ENCODE data around the gene RASSF7.

Gene RASSF7

DNA sequence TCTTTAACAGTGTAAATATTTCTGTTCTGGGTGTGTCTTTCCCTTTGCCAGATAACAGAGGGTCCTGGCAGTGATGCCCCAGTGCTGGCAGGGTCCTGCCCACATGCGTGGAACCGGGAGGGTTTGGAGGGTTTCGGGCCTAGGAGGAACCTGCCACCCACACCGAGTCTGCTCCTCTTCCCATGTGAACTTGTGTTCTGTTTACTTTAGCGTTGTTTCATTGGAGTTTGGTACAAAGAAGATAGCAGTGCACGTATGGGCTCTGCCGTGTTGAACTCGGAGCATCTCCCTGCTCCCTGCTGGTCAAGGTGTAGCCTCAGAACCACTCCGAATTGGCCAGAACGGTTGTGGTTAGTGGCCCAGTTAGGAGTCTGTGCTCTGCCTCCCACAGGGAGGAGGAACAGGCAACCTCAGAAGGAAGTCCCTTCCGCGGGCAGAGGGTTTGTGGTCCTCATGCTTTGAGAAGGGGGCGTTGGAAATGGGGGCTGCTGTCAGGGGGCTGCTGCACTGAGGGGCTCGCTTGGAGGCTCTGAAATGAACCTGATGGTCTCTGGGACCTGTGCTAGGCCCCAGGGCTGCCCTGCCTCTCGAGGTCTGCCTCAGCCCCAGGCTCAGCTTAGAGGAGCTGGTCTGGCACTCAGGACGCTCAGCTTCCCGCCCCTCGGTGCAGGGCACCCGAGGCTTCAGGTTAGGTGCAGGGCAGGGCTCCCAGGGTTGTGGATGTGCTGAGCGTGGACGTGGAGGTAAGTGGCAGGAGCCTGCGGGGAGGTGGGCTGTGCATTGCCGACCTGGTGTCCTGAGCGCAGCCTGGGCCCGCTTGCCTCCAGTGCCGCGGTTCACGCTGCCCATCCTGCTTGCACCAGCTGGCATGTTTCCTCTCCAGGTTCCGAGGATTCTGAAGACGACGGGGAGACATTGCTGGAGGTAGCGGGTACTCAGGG lies 25.9 kb downstream of the RASSF7 start:
- in situ Hi-C loops (cut with MboI; ENCODE audit: low pct_unique_long_range_greater_than_20kb, low sequenced_read_pairs, unreplicated experiment): no loop called here
- TF ChIP-seq, protein P1, sequence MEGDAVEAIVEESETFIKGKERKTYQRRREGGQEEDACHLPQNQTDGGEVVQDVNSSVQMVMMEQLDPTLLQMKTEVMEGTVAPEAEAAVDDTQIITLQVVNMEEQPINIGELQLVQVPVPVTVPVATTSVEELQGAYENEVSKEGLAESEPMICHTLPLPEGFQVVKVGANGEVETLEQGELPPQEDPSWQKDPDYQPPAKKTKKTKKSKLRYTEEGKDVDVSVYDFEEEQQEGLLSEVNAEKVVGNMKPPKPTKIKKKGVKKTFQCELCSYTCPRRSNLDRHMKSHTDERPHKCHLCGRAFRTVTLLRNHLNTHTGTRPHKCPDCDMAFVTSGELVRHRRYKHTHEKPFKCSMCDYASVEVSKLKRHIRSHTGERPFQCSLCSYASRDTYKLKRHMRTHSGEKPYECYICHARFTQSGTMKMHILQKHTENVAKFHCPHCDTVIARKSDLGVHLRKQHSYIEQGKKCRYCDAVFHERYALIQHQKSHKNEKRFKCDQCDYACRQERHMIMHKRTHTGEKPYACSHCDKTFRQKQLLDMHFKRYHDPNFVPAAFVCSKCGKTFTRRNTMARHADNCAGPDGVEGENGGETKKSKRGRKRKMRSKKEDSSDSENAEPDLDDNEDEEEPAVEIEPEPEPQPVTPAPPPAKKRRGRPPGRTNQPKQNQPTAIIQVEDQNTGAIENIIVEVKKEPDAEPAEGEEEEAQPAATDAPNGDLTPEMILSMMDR (IDR thresholded peaks at IDR 0.05; ENCODE audit: extremely low read depth, insufficient read depth, missing control alignments): no peak
- DNase-seq (ENCODE audit: low spot score): no peak

DNA sequence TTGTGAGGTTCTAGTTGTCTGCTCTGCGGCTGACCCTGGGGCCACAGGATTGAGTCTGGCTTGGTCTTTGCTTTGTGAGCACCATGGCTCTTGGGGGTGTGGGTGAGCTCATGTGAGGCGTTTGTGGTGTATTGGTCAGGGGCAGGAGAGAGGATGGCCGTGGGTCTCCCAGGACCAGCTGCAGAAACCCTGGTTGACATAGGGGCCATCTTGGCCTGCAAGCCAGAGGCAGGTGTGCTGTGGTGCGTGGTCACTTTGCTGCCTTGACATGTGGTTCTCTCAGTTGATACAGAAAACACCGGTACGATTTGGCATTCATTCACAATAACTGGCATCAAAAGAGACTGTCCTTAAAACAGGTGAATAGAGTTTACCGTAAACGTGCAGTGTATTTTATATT lies 26.8 kb downstream of the RASSF7 start:
- DNase-seq (ENCODE audit: low spot score): no peak
- in situ Hi-C loops (cut with MboI; ENCODE audit: low pct_unique_long_range_greater_than_20kb, low sequenced_read_pairs, unreplicated experiment): no loop called here
- TF ChIP-seq, protein P1 (IDR thresholded peaks at IDR 0.05; ENCODE audit: extremely low read depth, insufficient read depth, missing control alignments): no peak

DNA sequence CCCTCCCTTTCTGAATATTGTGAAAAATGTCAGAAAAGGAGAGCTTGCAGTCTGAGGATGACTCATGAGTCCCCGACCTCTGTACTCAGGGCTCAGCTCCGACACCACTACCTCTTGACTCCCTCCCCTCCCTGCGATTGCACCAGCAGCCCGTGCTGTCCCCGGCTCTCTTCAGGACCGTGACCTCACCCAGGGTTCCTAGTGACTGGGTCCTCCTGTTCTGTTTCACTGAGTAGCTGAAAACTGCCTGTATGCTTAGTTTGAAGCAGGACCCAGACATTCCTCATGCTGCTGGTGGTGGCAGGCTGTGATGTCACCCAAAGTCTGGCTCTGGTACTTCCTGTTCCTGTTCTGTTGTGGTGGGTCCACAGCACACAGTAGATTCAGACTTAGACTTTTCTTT lies 27.2 kb downstream of the RASSF7 start:
- no peak for DNase-seq (ENCODE audit: low spot score)
- in situ Hi-C loops (cut with MboI; ENCODE audit: low pct_unique_long_range_greater_than_20kb, low sequenced_read_pairs, unreplicated experiment): no loop called here

DNA sequence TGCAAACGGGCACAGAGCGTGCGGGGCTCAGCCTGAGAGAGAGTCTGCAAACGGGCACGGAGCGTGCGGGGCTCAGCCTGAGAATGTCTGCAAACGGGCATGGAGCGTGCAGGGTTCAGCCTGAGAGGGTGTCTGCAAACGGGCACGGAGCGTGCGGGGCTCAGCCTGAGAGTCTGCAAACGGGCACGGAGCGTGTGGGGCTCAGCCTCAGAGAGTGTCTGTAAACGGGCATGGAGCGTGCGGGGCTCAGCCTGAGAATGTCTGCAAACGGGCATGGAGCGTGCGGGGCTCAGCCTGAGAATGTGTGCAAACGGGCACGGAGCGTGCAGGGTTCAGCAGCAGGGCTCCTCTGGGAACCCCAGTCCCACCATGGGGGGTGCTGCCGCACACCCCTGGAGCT lies 29.0 kb downstream of the RASSF7 start:
- TF ChIP-seq, protein P1 (IDR thresholded peaks at IDR 0.05; ENCODE audit: extremely low read depth, insufficient read depth, missing control alignments): no peak
- no peak for DNase-seq (ENCODE audit: low spot score)
- in situ Hi-C loops (cut with MboI; ENCODE audit: low pct_unique_long_range_greater_than_20kb, low sequenced_read_pairs, unreplicated experiment): no loop called here

More for the DNA sequence above, 27.2 kb downstream of the RASSF7 start:
- TF ChIP-seq, protein P1 (IDR thresholded peaks at IDR 0.05; ENCODE audit: extremely low read depth, insufficient read depth, missing control alignments): no peak

DNA sequence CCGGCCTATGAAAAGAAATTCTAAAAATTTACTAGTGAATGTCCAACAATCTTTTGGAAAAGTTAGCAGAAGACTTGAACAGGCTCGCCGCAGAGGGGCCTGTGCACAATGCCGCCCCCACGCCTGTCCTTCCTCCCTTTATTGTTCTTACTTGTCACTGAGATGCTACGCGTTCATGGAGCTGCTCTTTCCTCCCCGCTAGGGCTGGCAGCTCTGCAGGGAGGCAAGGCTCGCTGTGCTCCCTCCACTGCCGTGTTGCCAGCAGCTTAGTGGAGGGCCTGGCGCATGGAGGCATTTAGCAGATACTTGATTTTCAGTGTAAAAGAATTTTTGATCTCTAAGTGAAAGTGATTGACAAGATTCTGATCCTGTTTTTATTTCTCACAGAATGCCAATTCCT lies 30.2 kb downstream of the RASSF7 start:
- TF ChIP-seq, protein P1 (IDR thresholded peaks at IDR 0.05; ENCODE audit: extremely low read depth, insufficient read depth, missing control alignments): no peak
- DNase-seq (ENCODE audit: low spot score): no peak
- in situ Hi-C loops (cut with MboI; ENCODE audit: low pct_unique_long_range_greater_than_20kb, low sequenced_read_pairs, unreplicated experiment): no loop called here

DNA sequence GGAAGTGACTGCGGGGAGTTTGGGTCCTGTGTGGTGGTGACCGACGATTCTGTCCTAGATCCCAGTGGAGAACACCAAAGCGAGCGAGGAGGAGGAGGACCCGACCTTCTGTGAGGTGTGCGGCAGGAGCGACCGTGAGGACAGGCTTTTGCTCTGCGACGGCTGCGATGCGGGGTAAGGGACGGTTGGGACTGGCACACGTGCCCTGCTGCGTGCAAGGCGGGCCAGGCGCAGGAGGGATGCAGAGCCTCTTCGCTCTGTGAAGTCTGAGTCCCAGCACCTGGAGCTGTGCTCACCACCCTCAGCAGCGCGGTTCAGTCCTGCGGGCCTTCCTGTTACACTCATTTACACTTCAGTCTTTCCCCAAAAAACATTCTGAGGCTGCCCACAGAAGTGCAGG lies 31.7 kb downstream of the RASSF7 start:
- no peak for DNase-seq (ENCODE audit: low spot score)
- TF ChIP-seq, protein P1 (IDR thresholded peaks at IDR 0.05; ENCODE audit: extremely low read depth, insufficient read depth, missing control alignments): no peak
- in situ Hi-C loops (cut with MboI; ENCODE audit: low pct_unique_long_range_greater_than_20kb, low sequenced_read_pairs, unreplicated experiment): no loop called here

Data from GM13977 (cell line).